Measurements from ENCODE around the gene RBPJL.

DNA sequence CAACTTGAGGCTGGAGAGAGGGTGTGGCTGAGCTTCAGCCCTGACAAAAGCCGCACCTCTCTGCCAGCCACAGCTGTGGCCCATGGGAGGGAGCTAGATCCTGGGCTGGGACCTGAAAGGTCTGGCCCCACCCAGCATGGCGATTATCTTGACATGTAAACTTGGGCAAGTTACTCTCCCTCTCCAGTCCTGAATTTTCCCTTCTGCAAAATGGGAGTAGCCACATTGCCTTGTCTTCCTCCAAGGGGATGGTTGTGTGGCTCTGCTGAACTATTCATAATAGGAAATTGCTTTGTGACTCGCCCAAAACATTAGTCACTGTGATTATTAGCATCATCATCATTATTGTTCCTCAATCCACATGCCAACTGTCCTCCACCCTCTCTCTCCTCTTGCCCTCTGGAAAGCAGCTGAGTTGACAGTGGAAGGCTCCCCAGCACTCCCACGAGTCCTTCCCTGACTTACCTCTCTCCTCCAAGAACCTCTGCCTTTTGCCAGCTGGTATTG, 23.0 kb upstream of the RBPJL start:
- no peak for TF ChIP-seq CTCF (IDR thresholded peaks at IDR 0.05)
- TF ChIP-seq EP300 (IDR thresholded peaks at IDR 0.05): no peak

All from stomach (tissue), 4 donors.